Fibroblast of lung (primary cell): ENCODE data around the gene MAP3K15.

ENCODE experiments used
- EZH2 ChIP-seq: IDR thresholded peaks from 2 replicates; pipeline ENCODE4 v1.5.1; 2012; ENCODE audit warnings: low read length, control low read depth, mild to moderate bottlenecking; ENCODE audit errors: missing control alignments
- TF ChIP-seq, protein P1 (sequence below), 2 donors: IDR thresholded peaks in 1 of 2; conservative IDR thresholded peaks in 1 of 2; 1 replicate in 1 of 2; 2 replicates in 1 of 2; pipeline ENCODE4 v1.5.1; 2011 to 2012; ENCODE audit warnings: low read length in 2 of 2, control low read depth in 1 of 2, inconsistent platforms in 1 of 2, low read depth in 1 of 2, mild to moderate bottlenecking in 1 of 2

DNA sequence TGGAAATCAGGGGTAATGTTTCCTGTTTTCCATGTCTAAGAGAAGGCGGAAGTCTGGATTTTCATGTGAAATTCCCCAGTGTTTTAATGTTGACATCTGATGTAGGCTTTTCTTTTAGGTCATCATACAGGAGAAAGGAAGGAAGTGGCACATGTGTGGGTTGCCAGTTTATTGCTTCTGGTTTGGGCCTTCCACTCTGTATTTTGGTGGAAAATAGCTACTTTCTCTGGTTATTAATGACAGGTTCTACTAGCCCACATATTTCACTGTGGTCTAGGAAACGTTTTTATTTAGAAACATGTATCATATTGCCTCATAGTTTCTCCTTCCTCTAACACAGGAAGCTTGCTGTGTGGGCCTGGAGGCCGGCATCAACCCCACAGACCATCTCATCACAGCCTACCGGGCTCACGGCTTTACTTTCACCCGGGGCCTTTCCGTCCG is 164.3 kb downstream of the MAP3K15 start:
- TF ChIP-seq, protein P1, sequence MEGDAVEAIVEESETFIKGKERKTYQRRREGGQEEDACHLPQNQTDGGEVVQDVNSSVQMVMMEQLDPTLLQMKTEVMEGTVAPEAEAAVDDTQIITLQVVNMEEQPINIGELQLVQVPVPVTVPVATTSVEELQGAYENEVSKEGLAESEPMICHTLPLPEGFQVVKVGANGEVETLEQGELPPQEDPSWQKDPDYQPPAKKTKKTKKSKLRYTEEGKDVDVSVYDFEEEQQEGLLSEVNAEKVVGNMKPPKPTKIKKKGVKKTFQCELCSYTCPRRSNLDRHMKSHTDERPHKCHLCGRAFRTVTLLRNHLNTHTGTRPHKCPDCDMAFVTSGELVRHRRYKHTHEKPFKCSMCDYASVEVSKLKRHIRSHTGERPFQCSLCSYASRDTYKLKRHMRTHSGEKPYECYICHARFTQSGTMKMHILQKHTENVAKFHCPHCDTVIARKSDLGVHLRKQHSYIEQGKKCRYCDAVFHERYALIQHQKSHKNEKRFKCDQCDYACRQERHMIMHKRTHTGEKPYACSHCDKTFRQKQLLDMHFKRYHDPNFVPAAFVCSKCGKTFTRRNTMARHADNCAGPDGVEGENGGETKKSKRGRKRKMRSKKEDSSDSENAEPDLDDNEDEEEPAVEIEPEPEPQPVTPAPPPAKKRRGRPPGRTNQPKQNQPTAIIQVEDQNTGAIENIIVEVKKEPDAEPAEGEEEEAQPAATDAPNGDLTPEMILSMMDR (conservative IDR thresholded peaks at IDR 0.05 in 1 of 2, IDR thresholded peaks at IDR 0.05 in 1 of 2; ENCODE audit: low read depth in 1 of 2, low read length in 2 of 2), result no peak
- TF ChIP-seq EZH2, result no peak
